ENCODE results near the gene CTDSP1. TPM values are rescaled to one million over a fixed set of nuclear protein-coding genes. Genes with fewer than 3 reads are reported as not detected.

Gene CTDSP1
- total and polyA plus RNA-seq, 9 donors = 38.6 to 211 (median 158) TPM

DNA sequence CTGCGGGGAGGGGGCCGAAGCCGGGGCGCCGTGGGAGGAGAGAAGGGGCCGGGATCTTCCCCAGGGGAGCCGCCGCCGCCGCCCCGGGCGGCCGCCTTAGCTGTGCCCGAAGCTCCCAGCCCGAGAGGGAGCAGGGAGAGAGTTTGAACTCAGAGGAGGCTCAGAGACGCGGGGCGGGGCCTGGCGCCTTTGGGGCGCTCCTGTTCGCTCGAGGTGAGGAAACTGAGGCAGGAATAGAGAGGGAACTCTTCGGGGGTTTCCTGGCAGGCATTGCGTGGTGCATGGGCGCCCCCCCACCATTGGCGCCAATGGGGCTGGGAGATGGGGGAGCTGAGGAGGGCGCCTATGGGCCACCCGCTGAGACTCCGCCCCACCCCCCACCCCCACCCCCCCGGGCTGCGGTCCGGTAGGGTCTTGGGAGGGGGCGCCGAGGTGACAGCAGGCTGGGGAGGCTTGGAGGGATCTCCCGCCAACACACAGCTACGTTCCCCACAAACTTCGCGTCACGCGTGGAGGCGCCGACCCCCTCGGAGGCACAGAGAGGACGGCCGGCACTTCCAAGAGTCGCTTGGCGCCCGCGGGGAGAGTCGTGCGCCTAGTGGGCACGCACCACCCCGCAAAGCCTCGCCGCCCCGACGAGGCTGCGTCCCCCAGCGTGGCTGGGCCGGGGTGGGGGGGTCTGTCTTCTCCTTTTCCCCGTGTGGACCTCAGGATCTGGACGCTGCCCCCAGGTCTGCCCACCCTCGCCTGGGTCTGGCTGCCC, 680 bp downstream of the CTDSP1 start:
- WGBS, 3 donors = 0 to 1% (median 0%) methylated on average over 52 to 63 of the region's 63 CpGs
- intact Hi-C loops (cut with DNase I) = loop anchor here in 2 of 4 donors (10.0 kb wide), 2 partner anchors 64 to 254 kb away; partner anchors contain the start of genes BCS1L (in 1 of the 2) and ZNF142 (in 1 of the 2)

DNA sequence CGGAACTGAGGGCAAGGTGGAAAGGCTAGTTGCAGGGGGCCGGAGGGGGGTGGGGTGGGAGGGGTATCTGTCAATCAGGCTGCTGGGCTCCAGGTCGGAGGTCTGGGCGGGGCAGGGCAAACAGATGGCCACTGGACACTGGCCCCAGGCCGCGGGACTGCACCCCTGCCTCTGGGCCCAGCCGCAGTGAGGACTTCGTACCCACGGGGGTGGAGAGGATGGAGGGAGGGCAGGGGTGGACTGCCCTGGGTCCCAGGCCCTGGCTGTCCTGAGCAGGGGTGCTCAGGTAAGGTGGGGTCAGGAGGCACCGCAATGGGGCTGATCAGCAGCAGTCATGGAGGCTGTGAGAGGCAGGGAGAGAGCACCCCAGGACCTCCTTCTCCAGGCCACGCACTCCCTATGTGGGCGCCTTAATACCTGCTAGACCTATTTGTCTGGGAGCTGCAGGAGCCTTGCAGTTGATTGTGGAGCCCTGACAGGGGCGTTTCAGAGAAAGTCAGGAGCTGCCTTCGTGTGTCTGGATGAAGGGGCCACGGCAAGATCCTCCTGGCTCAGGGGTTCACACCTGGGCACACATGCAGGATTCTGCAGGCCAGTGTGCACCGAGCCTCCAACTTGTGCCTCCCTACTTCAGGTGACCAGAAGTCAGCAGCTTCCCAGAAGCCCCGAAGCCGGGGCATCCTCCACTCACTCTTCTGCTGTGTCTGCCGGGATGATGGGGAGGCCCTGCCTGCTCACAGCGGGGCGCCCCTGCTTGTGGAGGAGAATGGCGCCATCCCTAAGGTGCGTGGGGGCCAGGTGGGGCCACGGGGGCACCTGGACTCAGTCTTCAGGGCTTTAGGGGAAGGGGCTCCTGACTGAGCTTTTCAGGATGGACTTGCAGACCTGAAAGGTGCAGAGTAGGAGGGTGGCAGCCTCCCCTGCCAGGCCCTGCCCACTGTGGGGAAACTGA, 1.5 kb downstream of the CTDSP1 start:
- H3K36me3 ChIP-seq = no peaks in the 10 kb centered on the region
- H3K4me3 ChIP-seq = peak overlapping the region; percentile 99
- no peaks in the 10 kb centered on the region for H3K9me3 ChIP-seq
- 18 to 25% (median 18%) methylated on average over 22 to 24 of the region's 24 CpGs for WGBS, 3 donors
- H3K27me3 ChIP-seq = no peaks in the 10 kb centered on the region
- DNase-seq = peak in 1 of 5 donors; percentile 28
- H3K27ac ChIP-seq = peak overlapping the region; percentile 1 to 98
- no peak for TF ChIP-seq EP300 (IDR thresholded peaks at IDR 0.05)
- no peak for TF ChIP-seq POLR2A (IDR thresholded peaks at IDR 0.05)
- TF ChIP-seq, protein P1, sequence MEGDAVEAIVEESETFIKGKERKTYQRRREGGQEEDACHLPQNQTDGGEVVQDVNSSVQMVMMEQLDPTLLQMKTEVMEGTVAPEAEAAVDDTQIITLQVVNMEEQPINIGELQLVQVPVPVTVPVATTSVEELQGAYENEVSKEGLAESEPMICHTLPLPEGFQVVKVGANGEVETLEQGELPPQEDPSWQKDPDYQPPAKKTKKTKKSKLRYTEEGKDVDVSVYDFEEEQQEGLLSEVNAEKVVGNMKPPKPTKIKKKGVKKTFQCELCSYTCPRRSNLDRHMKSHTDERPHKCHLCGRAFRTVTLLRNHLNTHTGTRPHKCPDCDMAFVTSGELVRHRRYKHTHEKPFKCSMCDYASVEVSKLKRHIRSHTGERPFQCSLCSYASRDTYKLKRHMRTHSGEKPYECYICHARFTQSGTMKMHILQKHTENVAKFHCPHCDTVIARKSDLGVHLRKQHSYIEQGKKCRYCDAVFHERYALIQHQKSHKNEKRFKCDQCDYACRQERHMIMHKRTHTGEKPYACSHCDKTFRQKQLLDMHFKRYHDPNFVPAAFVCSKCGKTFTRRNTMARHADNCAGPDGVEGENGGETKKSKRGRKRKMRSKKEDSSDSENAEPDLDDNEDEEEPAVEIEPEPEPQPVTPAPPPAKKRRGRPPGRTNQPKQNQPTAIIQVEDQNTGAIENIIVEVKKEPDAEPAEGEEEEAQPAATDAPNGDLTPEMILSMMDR (IDR thresholded peaks at IDR 0.05) = no peak
- peaks cover 13% of the 10 kb centered on the region for H3K4me1 ChIP-seq (ENCODE audit: insufficient read depth)
- intact Hi-C loops (cut with DNase I) = loop anchor here in 2 of 4 donors (10.0 kb wide), 2 partner anchors 64 to 254 kb away; partner anchors contain the start of genes BCS1L (in 1 of the 2) and ZNF142 (in 1 of the 2)

More for the DNA sequence above, 680 bp downstream of the CTDSP1 start:
- DNase-seq = peak; percentile 57 to 75 (median 74)
- H3K27me3 ChIP-seq = no peaks in the 10 kb centered on the region
- H3K4me1 ChIP-seq (ENCODE audit: insufficient read depth) = peaks cover 12% of the 10 kb centered on the region
- H3K36me3 ChIP-seq = no peaks in the 10 kb centered on the region
- peak overlapping the region; percentile 99 for H3K4me3 ChIP-seq
- H3K9me3 ChIP-seq = no peaks in the 10 kb centered on the region
- TF ChIP-seq EP300 (IDR thresholded peaks at IDR 0.05) (no peak), POLR2A (IDR thresholded peaks at IDR 0.05) (no peak)
- TF ChIP-seq, protein P1 (IDR thresholded peaks at IDR 0.05) = no peak
- peak overlapping the region; percentile 97 to 98 for H3K27ac ChIP-seq

- peak overlapping the region; percentile 1 to 22 for H3K27ac ChIP-seq
- DNase-seq = peak in 2 of 5 donors; percentile 30 to 47
- peak overlapping the region; percentile 99 for H3K4me3 ChIP-seq
- TF ChIP-seq POLR2A (IDR thresholded peaks at IDR 0.05) (no peak), EP300 (IDR thresholded peaks at IDR 0.05) (no peak)
- TF ChIP-seq, protein P1 (IDR thresholded peaks at IDR 0.05) = no peak
- H3K9me3 ChIP-seq = no peaks in the 10 kb centered on the region
- no peaks in the 10 kb centered on the region for H3K27me3 ChIP-seq
- WGBS, 3 donors = 43 to 57% (median 51%) methylated on average over 9 of the region's 9 CpGs
- intact Hi-C loops (cut with DNase I) = loop anchor here in 2 of 4 donors (10.0 kb wide), 2 partner anchors 63 to 253 kb away; partner anchors contain the start of genes BCS1L (in 1 of the 2) and ZNF142 (in 1 of the 2)
- H3K4me1 ChIP-seq (ENCODE audit: insufficient read depth) = peaks cover 13% of the 10 kb centered on the region
- no peaks in the 10 kb centered on the region for H3K36me3 ChIP-seq
Measured at GRCh38 chr2:218401890-218402289, 2.2 kb downstream of the CTDSP1 start.

- Histone ChIP-seq H3K27ac (peak overlapping the region in 1 of 2 donors; percentile 4), H3K27me3 (no peaks in the 10 kb centered on the region), H3K36me3 (no peaks in the 10 kb centered on the region), H3K9me3 (no peaks in the 10 kb centered on the region), H3K4me1 (ENCODE audit: insufficient read depth) (peaks cover 13% of the 10 kb centered on the region), H3K4me3 (no peak overlapping the region)
- intact Hi-C loops (cut with DNase I) = loop anchor here in 2 of 4 donors (10.0 kb wide), 2 partner anchors 62 to 252 kb away; partner anchors contain the start of genes BCS1L (in 1 of the 2) and ZNF142 (in 1 of the 2)
- no peak for TF ChIP-seq EP300 (IDR thresholded peaks at IDR 0.05)
- 56 to 63% (median 62%) methylated on average over 7 to 8 of the region's 8 CpGs for WGBS, 3 donors
- DNase-seq = no peak
Measured at GRCh38 chr2:218402491-218402901, 2.8 kb downstream of the CTDSP1 start.

Measured in ovary (tissue), 9 donors.